GM12872 (cell line): ENCODE data around the gene SLC25A4.

Experiments
- CTCF ChIP-seq: IDR thresholded peaks from 3 replicates; pipeline ENCODE4 v1.5.1; 2011; ENCODE audit warnings: low read depth, mild to moderate bottlenecking, low read length, moderate library complexity; ENCODE audit not compliant: insufficient read depth

SLC25A4 gene

GRCh38 chr4:185189606-185190305 is 46.7 kb downstream of the SLC25A4 start:
- no peak for TF ChIP-seq CTCF

- no peak for TF ChIP-seq CTCF
Measured at GRCh38 chr4:185190306-185190856, 47.3 kb downstream of the SLC25A4 start.

- no peak for TF ChIP-seq CTCF
Measured at GRCh38 chr4:185192059-185192458, 49.0 kb downstream of the SLC25A4 start.

GRCh38 chr4:185194924-185195888 is 52.1 kb downstream of the SLC25A4 start:
- TF ChIP-seq CTCF, result no peak

GRCh38 chr4:185196437-185196836 is 53.4 kb downstream of the SLC25A4 start:
- no peak for TF ChIP-seq CTCF
